ENCODE measurements around the gene CUL4A. TPM values are rescaled to one million over a fixed set of nuclear protein-coding genes. Genes with fewer than 3 reads are reported as not detected.

Gene CUL4A
- total and polyA plus RNA-seq, 9 of the 15 experiments (the other 6 are each of a cell fraction or from before 2014, with no cell fraction given): 21.1 to 92.0 (median 63.2) TPM

- TF ChIP-seq NR4A1 (CRISPR knock-in tag; IDR thresholded peaks at IDR 0.05) (no peak), NR4A1 (tag; IDR thresholded peaks at IDR 0.05) (peak; percentile 82; the same call in 1 of the 2 replicates), JUND (IDR thresholded peaks at IDR 0.05; ENCODE audit: borderline replicate concordance, low read depth, low read length) (peak; percentile 90), JUND (tag; IDR thresholded peaks at IDR 0.05; ENCODE audit: borderline replicate concordance, low read depth, low read length) (peak; percentile 78; the same call in 2 of the 3 replicates), SMARCA4 (IDR thresholded peaks at IDR 0.05) (peak; percentile 35; the same call in 1 of the 2 replicates), BHLHE40 (IDR thresholded peaks at IDR 0.05; ENCODE audit: low read length) (peak; percentile 57), TRIM28 (IDR thresholded peaks at IDR 0.05) (no peak), ZNF707 (CRISPR knock-in tag; conservative IDR thresholded peaks at IDR 0.05) (no peak), ARID1B (IDR thresholded peaks at IDR 0.05) (peak; percentile 65), JUN (IDR thresholded peaks at IDR 0.05; ENCODE audit: borderline replicate concordance, low read depth, low read length) (peak; percentile 50; the same call in 1 of the 2 replicates), JUN (CRISPR knock-in tag; IDR thresholded peaks at IDR 0.05; ENCODE audit: borderline replicate concordance) (no peak), RCOR1 (IDR thresholded peaks at IDR 0.05; ENCODE audit: borderline replicate concordance in 1 of 2, low read depth in 2 of 2, low read length in 2 of 2) (peak in 1 of 2 experiments; percentile 33; a peak in 1 of 4 replicates), ATF1 (CRISPR knock-in tag; IDR thresholded peaks at IDR 0.05) (no peak), ATF1 (tag; IDR thresholded peaks at IDR 0.05) (0 out of 2 replicates have a peak, but pooled peaks have one; percentile 17), IRF1 (CRISPR knock-in tag; IDR thresholded peaks at IDR 0.05; ENCODE audit: borderline replicate concordance) (no peak), NCOA4 (IDR thresholded peaks at IDR 0.05; ENCODE audit: partially characterized antibody) (no peak), FOSL1 (tag; conservative IDR thresholded peaks at IDR 0.05) (peak; percentile 90), MECOM (CRISPR knock-in tag; IDR thresholded peaks at IDR 0.05) (no peak)
Observed at GRCh38 chr13:113273851-113274590, 64.6 kb downstream of the CUL4A start (continued).

Data from K562 (cell line).